GM12878 (cell line): ENCODE measurements around the gene CCHCR1.

Experiments
- ATF7 ChIP-seq: fragments of 450-650 bp; IDR thresholded peaks from 2 replicates; pipeline ENCODE4 v1.6.1; 2016; ENCODE audit warnings: low read depth, mild to moderate bottlenecking
- MYC ChIP-seq: IDR thresholded peaks from 2 replicates; pipeline ENCODE4 v1.6.1; 2011; ENCODE audit warnings: mild to moderate bottlenecking, low read length, moderate library complexity, inconsistent platforms; ENCODE audit not compliant: insufficient read depth, insufficient replicate concordance, insufficient read length, severe bottlenecking

DNA sequence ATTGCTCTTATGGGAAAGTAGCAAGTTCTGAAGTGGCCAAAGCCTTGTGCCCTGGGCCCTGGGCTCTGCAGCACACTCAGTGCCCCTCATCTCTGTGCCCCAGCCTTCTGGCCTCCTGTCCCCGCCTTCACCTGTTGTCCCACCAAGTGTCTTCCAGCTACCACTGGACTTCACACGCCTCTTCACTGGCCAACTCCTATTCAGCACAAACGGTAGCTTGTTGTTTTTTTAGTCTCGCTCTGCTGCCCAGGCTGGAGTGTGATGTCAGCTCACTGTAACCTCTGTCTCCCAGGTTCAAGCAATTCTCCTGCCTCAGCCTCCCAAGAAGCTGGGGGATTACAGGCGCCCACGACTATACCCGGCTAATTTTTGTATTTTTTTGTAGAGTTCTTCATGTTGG lies 4.8 kb downstream of the CCHCR1 start:
- TF ChIP-seq ATF7, result no peak
- no peak for TF ChIP-seq MYC
